Thyroid gland (tissue), 4 donors: ENCODE measurements around the gene C12orf56.

ENCODE experiments used
- POLR2A ChIP-seq, 2 donors: fragments of 450-650 bp; IDR thresholded peaks; one replicate each; pipeline ENCODE4 v1.6.1; 2017; ENCODE audit warnings: antibody characterized with exemption in 2 of 2, mild to moderate bottlenecking in 2 of 2, moderate library complexity in 1 of 2
- TF ChIP-seq, protein P1 (sequence below), 6 experiments: fragments of 200-600 bp in 3 of 6; fragments of 450-650 bp in 3 of 6; sonication (generic) in 3 of 6; IDR thresholded peaks; one replicate each; pipeline ENCODE4 v1.5.1; 2016 to 2019; ENCODE audit warnings: antibody characterized with exemption in 6 of 6, mild to moderate bottlenecking in 2 of 6, inconsistent platforms in 1 of 6, moderate library complexity in 1 of 6

DNA sequence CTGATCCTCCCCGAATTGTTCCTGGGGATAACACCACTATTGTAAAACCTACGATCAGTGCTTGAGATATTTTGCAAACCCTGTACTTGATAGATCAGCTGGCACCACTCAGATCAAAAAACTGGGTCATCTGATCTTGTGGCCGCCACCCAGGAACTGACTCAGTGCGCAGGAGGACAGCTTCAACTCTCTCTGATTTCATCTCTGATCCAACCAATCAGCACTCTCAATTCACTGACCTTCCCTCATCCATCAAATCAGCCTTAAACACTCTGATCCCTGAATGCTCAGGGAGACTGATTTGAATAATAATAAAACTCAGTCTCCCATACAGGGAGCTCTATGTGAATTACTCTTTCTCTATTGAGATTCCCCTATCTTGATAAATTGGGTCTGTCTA lies 9.5 kb upstream of the C12orf56 start:
- TF ChIP-seq, protein P1, sequence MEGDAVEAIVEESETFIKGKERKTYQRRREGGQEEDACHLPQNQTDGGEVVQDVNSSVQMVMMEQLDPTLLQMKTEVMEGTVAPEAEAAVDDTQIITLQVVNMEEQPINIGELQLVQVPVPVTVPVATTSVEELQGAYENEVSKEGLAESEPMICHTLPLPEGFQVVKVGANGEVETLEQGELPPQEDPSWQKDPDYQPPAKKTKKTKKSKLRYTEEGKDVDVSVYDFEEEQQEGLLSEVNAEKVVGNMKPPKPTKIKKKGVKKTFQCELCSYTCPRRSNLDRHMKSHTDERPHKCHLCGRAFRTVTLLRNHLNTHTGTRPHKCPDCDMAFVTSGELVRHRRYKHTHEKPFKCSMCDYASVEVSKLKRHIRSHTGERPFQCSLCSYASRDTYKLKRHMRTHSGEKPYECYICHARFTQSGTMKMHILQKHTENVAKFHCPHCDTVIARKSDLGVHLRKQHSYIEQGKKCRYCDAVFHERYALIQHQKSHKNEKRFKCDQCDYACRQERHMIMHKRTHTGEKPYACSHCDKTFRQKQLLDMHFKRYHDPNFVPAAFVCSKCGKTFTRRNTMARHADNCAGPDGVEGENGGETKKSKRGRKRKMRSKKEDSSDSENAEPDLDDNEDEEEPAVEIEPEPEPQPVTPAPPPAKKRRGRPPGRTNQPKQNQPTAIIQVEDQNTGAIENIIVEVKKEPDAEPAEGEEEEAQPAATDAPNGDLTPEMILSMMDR (IDR thresholded peaks at IDR 0.05) = no peak
- no peak for TF ChIP-seq POLR2A (IDR thresholded peaks at IDR 0.05)
